OCI-LY1 (cell line): Measurements from ENCODE around the gene TEK.
"Not testable (repeated sequence)": the region's sequence is repeated elsewhere in the genome, so short reads cannot be mapped to it uniquely, and the experiment has no call there.

Experiments
- H2AFZ ChIP-seq: fragments of 200-600 bp; sonication (generic), shearing (Covaris generic); 2 replicates; pipeline ENCODE4 v1.6.0; 2014; ENCODE audit warnings: antibody characterized with exemption, mild to moderate bottlenecking, low read length
- H3F3A ChIP-seq: fragments of 200-600 bp; sonication (generic), shearing (Covaris generic); 2 replicates; pipeline ENCODE4 v1.6.0; 2014; ENCODE audit warnings: mild to moderate bottlenecking, antibody characterized with exemption, low read length, moderate library complexity; ENCODE audit not compliant: insufficient read depth
- H3K27ac ChIP-seq: fragments of 200-600 bp; sonication (generic); 2 replicates; pipeline ENCODE4 v1.5.1; 2014; ENCODE audit warnings: low read length, mixed run types, mild to moderate bottlenecking, low read depth; ENCODE audit not compliant: poor library complexity, severe bottlenecking
- H3K27me3 ChIP-seq: fragments of 200-600 bp; sonication (generic); 2 replicates; pipeline ENCODE4 v1.6.0; 2014; ENCODE audit warnings: antibody characterized with exemption, mild to moderate bottlenecking, low read length, moderate library complexity; ENCODE audit not compliant: insufficient read depth
- H3K36me3 ChIP-seq: fragments of 200-600 bp; sonication (generic); 2 replicates; pipeline ENCODE4 v1.6.1; 2014; ENCODE audit warnings: mild to moderate bottlenecking, antibody characterized with exemption, low read length, moderate library complexity, mixed read lengths; ENCODE audit not compliant: insufficient read depth
- H3K4me1 ChIP-seq: fragments of 200-600 bp; sonication (generic); 2 replicates; pipeline ENCODE4 v1.5.1; 2014; ENCODE audit warnings: mild to moderate bottlenecking, low read length, moderate library complexity; ENCODE audit not compliant: insufficient read depth, severe bottlenecking
- H3K4me2 ChIP-seq: fragments of 200-600 bp; sonication (generic), shearing (Covaris generic); 2 replicates; pipeline ENCODE4 v1.6.1; 2014; ENCODE audit warnings: low read length
- H3K4me3 ChIP-seq: fragments of 200-600 bp; sonication (generic); 2 replicates; pipeline ENCODE4 v1.5.1; 2014; ENCODE audit warnings: low read length, low read depth, mild to moderate bottlenecking, mixed read lengths; ENCODE audit not compliant: poor library complexity, severe bottlenecking
- H3K79me2 ChIP-seq: fragments of 200-600 bp; shearing (Covaris generic); 2 replicates; pipeline ENCODE4 v1.6.1; 2016; ENCODE audit warnings: mixed run types, low read length, mixed read lengths; ENCODE audit not compliant: insufficient read depth
- H3K9ac ChIP-seq: fragments of 200-600 bp; sonication (generic), shearing (Covaris generic); 2 replicates; pipeline ENCODE4 v1.6.1; 2014; ENCODE audit warnings: mild to moderate bottlenecking, low read length, mixed read lengths
- H3K9me2 ChIP-seq: fragments of 200-600 bp; sonication (generic), shearing (Covaris generic); 2 replicates; pipeline ENCODE4 v1.6.1; 2014; ENCODE audit warnings: low read depth, mild to moderate bottlenecking, low read length, mixed read lengths
- H3K9me3 ChIP-seq: fragments of 200-600 bp; shearing (Covaris generic); 2 replicates; pipeline ENCODE4 v1.6.1; 2014; ENCODE audit warnings: low read length, mixed read lengths
- H4K20me1 ChIP-seq: fragments of 200-600 bp; sonication (generic), shearing (Covaris generic); 2 replicates; pipeline ENCODE4 v1.6.0; 2016; ENCODE audit warnings: mild to moderate bottlenecking, low read length; ENCODE audit not compliant: insufficient read depth
- EZH2 ChIP-seq: fragments of 200-600 bp; sonication (generic), shearing (Covaris generic); IDR thresholded peaks from 2 replicates; pipeline ENCODE4 v1.8.0; 2017; ENCODE audit warnings: borderline replicate concordance, mixed run types, mild to moderate bottlenecking, antibody characterized with exemption, low read length, moderate library complexity, mixed read lengths
- TF ChIP-seq, protein P1 (sequence below): fragments of 200-600 bp; sonication (generic), shearing (Covaris generic); IDR thresholded peaks from 2 replicates; pipeline ENCODE4 v1.5.1; 2017; ENCODE audit warnings: mild to moderate bottlenecking, antibody characterized with exemption, low read length, moderate library complexity, mixed read lengths

TEK gene

DNA sequence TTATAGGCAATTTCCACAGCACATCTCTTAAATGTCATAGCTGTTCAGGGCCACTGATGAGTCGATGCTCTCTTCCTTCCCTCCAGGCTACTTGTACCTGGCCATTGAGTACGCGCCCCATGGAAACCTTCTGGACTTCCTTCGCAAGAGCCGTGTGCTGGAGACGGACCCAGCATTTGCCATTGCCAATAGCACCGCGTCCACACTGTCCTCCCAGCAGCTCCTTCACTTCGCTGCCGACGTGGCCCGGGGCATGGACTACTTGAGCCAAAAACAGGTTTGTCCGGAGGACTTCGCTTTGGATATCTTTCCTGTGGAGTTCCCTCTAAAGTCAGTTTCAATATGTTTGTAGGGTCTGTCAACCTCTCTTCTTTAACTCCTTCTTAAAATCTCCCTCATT, 103.6 kb downstream of the TEK start:
- no peak for TF ChIP-seq EZH2
- TF ChIP-seq, protein P1, sequence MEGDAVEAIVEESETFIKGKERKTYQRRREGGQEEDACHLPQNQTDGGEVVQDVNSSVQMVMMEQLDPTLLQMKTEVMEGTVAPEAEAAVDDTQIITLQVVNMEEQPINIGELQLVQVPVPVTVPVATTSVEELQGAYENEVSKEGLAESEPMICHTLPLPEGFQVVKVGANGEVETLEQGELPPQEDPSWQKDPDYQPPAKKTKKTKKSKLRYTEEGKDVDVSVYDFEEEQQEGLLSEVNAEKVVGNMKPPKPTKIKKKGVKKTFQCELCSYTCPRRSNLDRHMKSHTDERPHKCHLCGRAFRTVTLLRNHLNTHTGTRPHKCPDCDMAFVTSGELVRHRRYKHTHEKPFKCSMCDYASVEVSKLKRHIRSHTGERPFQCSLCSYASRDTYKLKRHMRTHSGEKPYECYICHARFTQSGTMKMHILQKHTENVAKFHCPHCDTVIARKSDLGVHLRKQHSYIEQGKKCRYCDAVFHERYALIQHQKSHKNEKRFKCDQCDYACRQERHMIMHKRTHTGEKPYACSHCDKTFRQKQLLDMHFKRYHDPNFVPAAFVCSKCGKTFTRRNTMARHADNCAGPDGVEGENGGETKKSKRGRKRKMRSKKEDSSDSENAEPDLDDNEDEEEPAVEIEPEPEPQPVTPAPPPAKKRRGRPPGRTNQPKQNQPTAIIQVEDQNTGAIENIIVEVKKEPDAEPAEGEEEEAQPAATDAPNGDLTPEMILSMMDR: no peak
- no peaks in the 10 kb centered on the region for H3K36me3 ChIP-seq
- H2AFZ ChIP-seq: no peak overlapping the region
- 0 out of 2 replicates have a peak, but pooled peaks cover 3% of the 10 kb centered on the region for H3F3A ChIP-seq
- H3K4me1 ChIP-seq: no peaks in the 10 kb centered on the region
- no peak overlapping the region for H3K4me3 ChIP-seq
- no peak overlapping the region for H3K27ac ChIP-seq
- no peaks in the 10 kb centered on the region for H4K20me1 ChIP-seq
- no peak overlapping the region for H3K9ac ChIP-seq
- no peaks in the 10 kb centered on the region for H3K9me3 ChIP-seq
- H3K27me3 ChIP-seq: no peaks in the 10 kb centered on the region
- no peak overlapping the region for H3K4me2 ChIP-seq
- H3K79me2 ChIP-seq: no peaks in the 10 kb centered on the region
- H3K9me2 ChIP-seq: no peaks in the 10 kb centered on the region

DNA sequence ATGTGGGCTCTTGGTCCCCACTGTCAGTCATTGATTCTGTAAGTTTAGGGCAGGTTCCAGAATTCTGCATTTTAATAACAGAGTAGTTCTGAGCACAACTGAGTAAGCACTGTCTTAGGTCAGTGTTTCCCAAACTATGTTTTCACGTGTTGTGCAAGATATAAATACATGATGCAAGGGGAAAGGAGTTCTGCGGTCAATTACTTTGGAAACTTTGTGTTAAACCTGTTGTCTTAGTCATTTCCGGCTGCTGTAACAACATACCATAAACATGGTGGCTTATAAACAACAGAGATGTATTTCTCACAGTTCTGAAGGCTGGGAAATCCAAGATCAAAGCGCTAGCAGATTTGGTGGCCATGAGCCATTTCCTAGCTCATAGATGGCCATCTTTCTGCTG, 118.2 kb downstream of the TEK start:
- no peaks in the 10 kb centered on the region for H3K27me3 ChIP-seq
- no peaks in the 10 kb centered on the region for H3F3A ChIP-seq
- H3K4me2 ChIP-seq: no peak overlapping the region
- no peaks in the 10 kb centered on the region for H3K4me1 ChIP-seq
- no peaks in the 10 kb centered on the region for H3K36me3 ChIP-seq
- H3K9me3 ChIP-seq: no peaks in the 10 kb centered on the region
- H2AFZ ChIP-seq: no peak overlapping the region
- H3K9me2 ChIP-seq: no peaks in the 10 kb centered on the region
- H3K79me2 ChIP-seq: no peaks in the 10 kb centered on the region
- no peak overlapping the region for H3K9ac ChIP-seq
- H4K20me1 ChIP-seq: no peaks in the 10 kb centered on the region
- H3K4me3 ChIP-seq: no peak overlapping the region
- TF ChIP-seq, protein P1: no peak
- no peak for TF ChIP-seq EZH2
- no peak overlapping the region for H3K27ac ChIP-seq

DNA sequence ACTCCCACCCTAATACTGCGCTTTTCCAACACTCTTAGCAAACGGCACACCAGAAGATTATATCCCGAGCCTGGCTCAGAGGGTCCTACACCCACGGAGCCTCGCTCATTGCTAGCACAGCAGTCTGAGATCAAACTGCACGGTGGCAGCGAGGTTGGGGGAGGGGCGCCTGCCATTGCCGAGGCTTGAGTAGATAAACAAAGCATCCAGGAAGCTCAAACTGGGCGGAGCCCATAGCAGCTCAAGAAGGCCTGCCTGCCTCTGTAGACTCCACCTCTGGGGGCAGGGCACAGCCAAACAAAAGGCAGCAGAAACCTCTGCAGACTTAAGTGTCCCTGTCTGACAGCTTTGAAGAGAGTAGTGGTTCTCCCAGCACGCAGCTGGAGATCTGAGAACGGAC, 130.6 kb downstream of the TEK start:
- not testable (repeated sequence) for H3K4me1 ChIP-seq, H3K9me3 ChIP-seq, H3F3A ChIP-seq, H3K27ac ChIP-seq, H2AFZ ChIP-seq, H3K36me3 ChIP-seq, H3K27me3 ChIP-seq, H3K4me2 ChIP-seq, H3K79me2 ChIP-seq, H3K9me2 ChIP-seq, H3K9ac ChIP-seq, H4K20me1 ChIP-seq, H3K4me3 ChIP-seq

DNA sequence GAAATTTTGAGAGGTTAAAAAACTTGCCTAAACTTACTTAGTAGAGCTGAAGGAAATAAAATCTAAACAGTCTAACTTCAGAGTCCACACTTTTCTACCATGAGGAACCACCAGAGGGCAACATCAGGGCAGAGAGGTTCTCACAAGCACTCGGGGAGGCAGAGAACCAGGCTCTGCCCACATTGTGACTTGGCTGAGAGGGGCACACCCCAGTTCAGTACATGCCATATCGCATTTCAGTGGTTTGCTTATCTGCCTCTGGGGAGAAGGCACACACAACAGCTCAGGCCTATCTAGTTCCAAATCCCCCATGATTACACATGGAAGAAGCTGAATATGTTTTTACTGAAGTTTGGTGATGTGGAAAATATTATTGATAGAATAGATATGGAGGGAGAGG, 138.7 kb downstream of the TEK start:
- Histone ChIP-seq H3K4me1 (no peaks in the 10 kb centered on the region), H3K27ac (no peak overlapping the region), H3K9me3 (no peaks in the 10 kb centered on the region), H4K20me1 (no peaks in the 10 kb centered on the region), H3K4me2 (no peak overlapping the region), H3K9me2 (no peaks in the 10 kb centered on the region), H3K79me2 (no peaks in the 10 kb centered on the region), H2AFZ (no peak overlapping the region), H3K9ac (no peak overlapping the region), H3K36me3 (no peaks in the 10 kb centered on the region), H3K27me3 (no peaks in the 10 kb centered on the region), H3K4me3 (no peak overlapping the region), H3F3A (no peaks in the 10 kb centered on the region)
- TF ChIP-seq, protein P1: peak; percentile 71
- TF ChIP-seq EZH2: no peak
